H9 (cell line): ENCODE measurements around the gene ATP8A1. TPM values are rescaled to one million over a fixed set of nuclear protein-coding genes. Genes with fewer than 3 reads are reported as not detected.

Source experiments
- DNase-seq: peaks from one replicate; pipeline ENCODE4 v3.0.0-alpha.2; 2017
- H2AFZ ChIP-seq: one replicate; pipeline ENCODE4 v1.6.1; 2013; ENCODE audit warnings: mild to moderate bottlenecking, low read length, control low read depth, moderate library complexity
- H2AK5ac ChIP-seq: 2 replicates; pipeline ENCODE4 v1.6.1; 2013; ENCODE audit warnings: low read length, control low read depth, mixed read lengths; ENCODE audit not compliant: insufficient read length
- H2BK120ac ChIP-seq: one replicate; pipeline ENCODE4 v1.6.1; 2013; ENCODE audit warnings: low read depth, mild to moderate bottlenecking, low read length, control low read depth, inconsistent platforms; ENCODE audit not compliant: poor library complexity, severe bottlenecking
- H2BK12ac ChIP-seq: 2 replicates; pipeline ENCODE4 v1.6.1; 2013; ENCODE audit warnings: low read length, control low read depth, mixed read lengths, low read depth; ENCODE audit not compliant: insufficient read length
- H2BK15ac ChIP-seq: 2 replicates; pipeline ENCODE4 v1.6.1; 2013; ENCODE audit warnings: low read depth, low read length, control low read depth
- H2BK20ac ChIP-seq: one replicate; pipeline ENCODE4 v1.6.1; 2013; ENCODE audit warnings: low read depth, mild to moderate bottlenecking, low read length, control low read depth, inconsistent platforms; ENCODE audit not compliant: poor library complexity, severe bottlenecking
- H2BK5ac ChIP-seq: 2 replicates; pipeline ENCODE4 v1.6.1; 2013; ENCODE audit warnings: low read length, control low read depth, mixed read lengths; ENCODE audit not compliant: insufficient read length
- H3K14ac ChIP-seq: 2 replicates; pipeline ENCODE4 v1.6.1; 2013; ENCODE audit warnings: low read length, control low read depth; ENCODE audit not compliant: insufficient read depth
- H3K18ac ChIP-seq: 2 replicates; pipeline ENCODE4 v1.6.1; 2013; ENCODE audit warnings: low read depth, mild to moderate bottlenecking, mixed read lengths, low read length, control low read depth; ENCODE audit not compliant: insufficient read length
- H3K23ac ChIP-seq: 2 replicates; pipeline ENCODE4 v1.6.1; 2013; ENCODE audit warnings: low read length, control low read depth, mixed read lengths, low read depth; ENCODE audit not compliant: insufficient read length
- H3K23me2 ChIP-seq: 2 replicates; pipeline ENCODE4 v1.6.1; 2013; ENCODE audit warnings: low read depth, mild to moderate bottlenecking, mixed read lengths, low read length, control low read depth; ENCODE audit not compliant: insufficient read length, poor library complexity, severe bottlenecking
- H3K27ac ChIP-seq: 2 replicates; pipeline ENCODE4 v1.5.1; 2013; ENCODE audit warnings: low read length, control low read depth, mixed read lengths, low read depth; ENCODE audit not compliant: insufficient read length
- H3K27me3 ChIP-seq: 2 replicates; pipeline ENCODE4 v1.6.1; 2013; ENCODE audit warnings: low read length, control low read depth, inconsistent platforms; ENCODE audit not compliant: insufficient read depth
- H3K4ac ChIP-seq: 2 replicates; pipeline ENCODE4 v1.6.1; 2013; ENCODE audit warnings: low read depth, mild to moderate bottlenecking, control low read depth, inconsistent platforms, low read length, moderate library complexity
- H3K4me1 ChIP-seq: 2 replicates; pipeline ENCODE4 v1.6.1; 2013; ENCODE audit warnings: low read length, control low read depth, inconsistent platforms; ENCODE audit not compliant: insufficient read depth
- H3K4me2 ChIP-seq: 2 replicates; pipeline ENCODE4 v1.6.1; 2013; ENCODE audit warnings: low read length, control low read depth, mixed read lengths; ENCODE audit not compliant: insufficient read length, insufficient read depth
- H3K56ac ChIP-seq: 2 replicates; pipeline ENCODE4 v1.6.1; 2013; ENCODE audit warnings: low read depth, mild to moderate bottlenecking, mixed read lengths, low read length, control low read depth; ENCODE audit not compliant: insufficient read length
- H3K79me1 ChIP-seq: 2 replicates; pipeline ENCODE4 v1.6.1; 2013; ENCODE audit warnings: low read depth, mild to moderate bottlenecking, moderate library complexity, low read length, control low read depth, inconsistent platforms; ENCODE audit not compliant: insufficient read depth, poor library complexity, severe bottlenecking
- H3K79me2 ChIP-seq: 2 replicates; pipeline ENCODE4 v1.6.1; 2013; ENCODE audit warnings: low read length, control low read depth, inconsistent platforms; ENCODE audit not compliant: insufficient read depth
- H3K9ac ChIP-seq: 2 replicates; pipeline ENCODE4 v1.6.1; 2013; ENCODE audit warnings: low read length, control low read depth, mixed read lengths; ENCODE audit not compliant: insufficient read length; ENCODE audit errors: extremely low read depth
- H3K9me3 ChIP-seq: one replicate; pipeline ENCODE4 v1.6.1; 2013; ENCODE audit warnings: low read depth, low read length, inconsistent platforms; ENCODE audit not compliant: control insufficient read depth
- H3T11ph ChIP-seq: one replicate; pipeline ENCODE4 v1.6.1; 2013; ENCODE audit warnings: mild to moderate bottlenecking, low read length, control low read depth, inconsistent platforms
- H4K20me1 ChIP-seq: one replicate; pipeline ENCODE4 v1.6.1; 2013; ENCODE audit not compliant: control insufficient read depth, insufficient read length, insufficient read depth
- H4K5ac ChIP-seq: 2 replicates; pipeline ENCODE4 v1.6.1; 2013; ENCODE audit warnings: low read depth, mild to moderate bottlenecking, mixed read lengths, low read length, control low read depth; ENCODE audit not compliant: insufficient read length
- H4K8ac ChIP-seq: replicated peaks from 2 replicates; pipeline ENCODE4 v1.6.1; 2013; ENCODE audit warnings: low read length, control low read depth, mixed read lengths, low read depth; ENCODE audit not compliant: insufficient read length
- H4K91ac ChIP-seq: 2 replicates; pipeline ENCODE4 v1.6.1; 2013; ENCODE audit warnings: low read depth, mild to moderate bottlenecking, moderate library complexity, mixed read lengths, low read length, control low read depth; ENCODE audit not compliant: insufficient read length
- H3K27ac Mint-ChIP-seq, 3 experiments: 2 replicates in 2 of 3; 3 replicates in 1 of 3; pipeline ENCODE4 v1.8.0; 2020 to 2021; ENCODE audit warnings: mixed read lengths in 3 of 3, mild to moderate bottlenecking in 1 of 3, moderate library complexity in 1 of 3
- H3K27me3 Mint-ChIP-seq: 2 replicates; pipeline ENCODE4 v1.8.0; 2021; ENCODE audit warnings: low read depth, mild to moderate bottlenecking, moderate library complexity, mixed read lengths
- H3K36me3 Mint-ChIP-seq, 3 experiments: 2 replicates in 2 of 3; 3 replicates in 1 of 3; pipeline ENCODE4 v1.8.0; 2020 to 2021; ENCODE audit warnings: low read depth in 3 of 3, mixed read lengths in 3 of 3; ENCODE audit not compliant: insufficient read depth in 1 of 3
- H3K4me1 Mint-ChIP-seq, 2 experiments: 2 replicates each; pipeline ENCODE4 v1.8.0; 2020; ENCODE audit warnings: mixed read lengths in 2 of 2
- H3K4me3 Mint-ChIP-seq, 2 experiments: 2 replicates in 1 of 2; 3 replicates in 1 of 2; pipeline ENCODE4 v1.8.0; 2020 to 2021; ENCODE audit warnings: mild to moderate bottlenecking in 2 of 2, mixed read lengths in 2 of 2, moderate library complexity in 1 of 2
- H3K9me3 Mint-ChIP-seq, 2 experiments: 2 replicates in 1 of 2; 3 replicates in 1 of 2; pipeline ENCODE4 v1.8.0; 2020; ENCODE audit warnings: mild to moderate bottlenecking in 2 of 2, mixed read lengths in 2 of 2, moderate library complexity in 1 of 2
- WGBS: extraction: QIAGEN DNeasy Blood & Tissue Kit; methylation state at CpG from one replicate; pipeline ENCODE4 v1.1.7; 2013; ENCODE audit warnings: missing lambda C conversion rate, low lambda C conversion rate, mixed read lengths; ENCODE audit not compliant: insufficient read length; ENCODE audit errors: extremely low coverage; 5-methylcytosine and 5-hydroxymethylcytosine counted together
- total RNA-seq: library from RNA; stranded (reverse); gene quantifications from 2 replicates; pipeline ENCODE4 v1.2.1, GENCODE V29; 2021
- TF ChIP-seq, protein P1 (sequence below): fragments of 200-600 bp; sonication (generic); conservative IDR thresholded peaks from 3 replicates; pipeline ENCODE4 v1.8.0; 2021; ENCODE audit warnings: antibody characterized with exemption, mild to moderate bottlenecking

The ATP8A1 gene
- total RNA-seq, 1 experiment from 2014 or later = 5.1 TPM

DNA sequence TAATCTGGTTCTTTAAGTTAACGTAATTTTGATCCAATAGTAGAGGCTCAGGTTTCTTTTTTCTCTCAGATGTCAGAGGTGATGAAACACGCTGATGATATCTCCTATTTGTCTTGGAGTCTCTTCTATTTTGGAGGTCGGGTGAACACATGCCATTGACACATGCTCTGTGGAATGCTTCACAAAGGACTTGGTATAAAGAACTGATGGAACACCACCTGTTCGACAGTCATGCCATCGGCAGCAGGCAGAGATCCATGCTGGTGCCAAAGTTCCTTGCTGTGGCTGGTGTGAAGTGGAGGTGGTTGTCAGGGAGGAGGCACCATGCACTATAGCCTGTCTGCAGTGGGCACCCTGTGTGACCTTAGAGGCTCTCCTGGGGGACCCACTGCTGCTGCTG lies 94.9 kb downstream of the ATP8A1 start:
- no CpG with 5 or more reads among the region's 5 CpGs for WGBS
- no peak overlapping the region for H3K27ac ChIP-seq
- no peak overlapping the region for H2AFZ ChIP-seq
- H3K14ac ChIP-seq = no peak overlapping the region
- H3K79me1 ChIP-seq = no peaks in the 10 kb centered on the region
- no peak overlapping the region for H4K5ac ChIP-seq
- no peak overlapping the region for H2BK15ac ChIP-seq
- H3K18ac ChIP-seq = no peak overlapping the region
- Mint-ChIP-seq H3K36me3 (peaks cover 14 to 22% (median 17%) of the 10 kb centered on the region in 3 experiments; a peak in 6 of 7 replicates), H3K27me3 (no peaks in the 10 kb centered on the region), H3K27ac (no peak overlapping the region), H3K4me3 (no peak overlapping the region), H3K9me3 (peaks cover 0 to 2% of the 10 kb centered on the region in 2 experiments; a peak in 2 of 5 replicates), H3K4me1 (no peaks in the 10 kb centered on the region)
- no peak overlapping the region for H2AK5ac ChIP-seq
- no peak overlapping the region for H2BK5ac ChIP-seq
- DNase-seq = no peak
- no peak overlapping the region for H2BK20ac ChIP-seq
- H3K4ac ChIP-seq = no peak overlapping the region
- no peak overlapping the region for H3T11ph ChIP-seq
- H4K20me1 ChIP-seq = no peaks in the 10 kb centered on the region
- no peak overlapping the region for H4K8ac ChIP-seq
- no peak overlapping the region for H3K23ac ChIP-seq
- no peaks in the 10 kb centered on the region for H3K9me3 ChIP-seq
- no peak overlapping the region for H2BK12ac ChIP-seq
- no peaks in the 10 kb centered on the region for H3K23me2 ChIP-seq
- no peak overlapping the region for H4K91ac ChIP-seq
- no peaks in the 10 kb centered on the region for H3K4me1 ChIP-seq
- H3K79me2 ChIP-seq = no peaks in the 10 kb centered on the region
- H3K27me3 ChIP-seq = no peaks in the 10 kb centered on the region
- no peak overlapping the region for H2BK120ac ChIP-seq
- H3K56ac ChIP-seq = no peak overlapping the region
- no peak overlapping the region for H3K4me2 ChIP-seq
- TF ChIP-seq, protein P1, sequence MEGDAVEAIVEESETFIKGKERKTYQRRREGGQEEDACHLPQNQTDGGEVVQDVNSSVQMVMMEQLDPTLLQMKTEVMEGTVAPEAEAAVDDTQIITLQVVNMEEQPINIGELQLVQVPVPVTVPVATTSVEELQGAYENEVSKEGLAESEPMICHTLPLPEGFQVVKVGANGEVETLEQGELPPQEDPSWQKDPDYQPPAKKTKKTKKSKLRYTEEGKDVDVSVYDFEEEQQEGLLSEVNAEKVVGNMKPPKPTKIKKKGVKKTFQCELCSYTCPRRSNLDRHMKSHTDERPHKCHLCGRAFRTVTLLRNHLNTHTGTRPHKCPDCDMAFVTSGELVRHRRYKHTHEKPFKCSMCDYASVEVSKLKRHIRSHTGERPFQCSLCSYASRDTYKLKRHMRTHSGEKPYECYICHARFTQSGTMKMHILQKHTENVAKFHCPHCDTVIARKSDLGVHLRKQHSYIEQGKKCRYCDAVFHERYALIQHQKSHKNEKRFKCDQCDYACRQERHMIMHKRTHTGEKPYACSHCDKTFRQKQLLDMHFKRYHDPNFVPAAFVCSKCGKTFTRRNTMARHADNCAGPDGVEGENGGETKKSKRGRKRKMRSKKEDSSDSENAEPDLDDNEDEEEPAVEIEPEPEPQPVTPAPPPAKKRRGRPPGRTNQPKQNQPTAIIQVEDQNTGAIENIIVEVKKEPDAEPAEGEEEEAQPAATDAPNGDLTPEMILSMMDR = no peak
- H3K9ac ChIP-seq = no peak overlapping the region
